Caco-2 (cell line): Measurements from ENCODE around the gene MAF. TPM values are rescaled to one million over a fixed set of nuclear protein-coding genes. Genes with fewer than 3 reads are reported as not detected.

Experiments
- Bru-seq: library from RNA; stranded (reverse); fragments of 400-500 nt; gene quantifications from one replicate; lab custom pipeline; 2021; lab: Mats Ljungman, UMichigan
- BruChase-seq, 2 experiments: library from RNA; stranded (reverse); fragments of 400-500 nt; gene quantifications; one replicate each; lab custom pipeline; 2021; lab: Mats Ljungman, UMichigan
- BruUV-seq: library from RNA; stranded (reverse); fragments of 400-500 nt; replicated peaks from 2 replicates; lab custom pipeline; 2021; lab: Mats Ljungman, UMichigan
- CTCF ChIA-PET: fragments of 300-600 bp; sonication (Branson Sonifier 250); formaldehyde crosslinking; loops from one replicate; lab custom pipeline; 2022; ENCODE audit warnings: antibody characterized with exemption; lab: Charles Lee
- POLR2A ChIA-PET: fragments of 300-600 bp; sonication (Branson Sonifier 250); formaldehyde crosslinking; loops from one replicate; lab custom pipeline; 2022; ENCODE audit warnings: antibody characterized with exemption; lab: Charles Lee
- DNase-seq, 2 experiments: peaks; one replicate each; pipeline versions ENCODE4 v3.0.0 to v3.0.0-alpha.2; 2020 to 2022
- H3K27me3 ChIP-seq: replicated peaks from 2 replicates; pipeline ENCODE4 v1.6.0; 2011; ENCODE audit warnings: low read length; ENCODE audit not compliant: control insufficient read depth, insufficient read depth
- H3K36me3 ChIP-seq: 2 replicates; pipeline ENCODE4 v1.5.1; 2011; ENCODE audit warnings: low read length; ENCODE audit not compliant: control insufficient read depth, insufficient read depth
- H3K4me1 ChIP-seq: fragments of 250-450 bp; sonication (Bioruptor Pico); 2 replicates; pipeline ENCODE4 v1.5.1; 2020; ENCODE audit warnings: mild to moderate bottlenecking
- H3K4me3 ChIP-seq: 2 replicates; pipeline ENCODE4 v1.5.1; 2011; ENCODE audit warnings: low read depth, mild to moderate bottlenecking, control low read depth, low read length
- H3K9me3 ChIP-seq: fragments of 250-450 bp; sonication (Bioruptor Pico); 2 replicates; pipeline ENCODE4 v1.5.1; 2020; ENCODE audit warnings: mild to moderate bottlenecking, moderate library complexity
- H3K27ac Mint-ChIP-seq: one replicate; pipeline ENCODE4 v1.8.0; 2022; ENCODE audit warnings: mixed read lengths; ENCODE audit not compliant: unreplicated experiment
- H3K27me3 Mint-ChIP-seq: one replicate; pipeline ENCODE4 v1.8.0; 2022; ENCODE audit warnings: mixed read lengths; ENCODE audit not compliant: insufficient read depth, unreplicated experiment
- H3K36me3 Mint-ChIP-seq: one replicate; pipeline ENCODE4 v1.8.0; 2022; ENCODE audit warnings: mild to moderate bottlenecking, mixed read lengths; ENCODE audit not compliant: insufficient read depth, unreplicated experiment
- H3K4me1 Mint-ChIP-seq: one replicate; pipeline ENCODE4 v1.8.0; 2022; ENCODE audit warnings: low read depth, mixed read lengths; ENCODE audit not compliant: unreplicated experiment
- H3K4me3 Mint-ChIP-seq: one replicate; pipeline ENCODE4 v1.8.0; 2022; ENCODE audit warnings: mild to moderate bottlenecking, moderate library complexity, mixed read lengths; ENCODE audit not compliant: unreplicated experiment
- H3K9me3 Mint-ChIP-seq: one replicate; pipeline ENCODE4 v1.8.0; 2022; ENCODE audit warnings: mixed read lengths; ENCODE audit not compliant: unreplicated experiment
- intact Hi-C: fragments of 100-400 bp; cut with micrococcal nuclease; formaldehyde crosslinking; loops from one replicate; pipeline ENCODE4 v1.10.0; 2022; ENCODE audit not compliant: unreplicated experiment
- long read RNA-seq: library from polyadenylated mRNA; stranded (forward); transcript quantifications from one replicate; pipeline ENCODE4 v2.0.0, GENCODE V29; 2022
- total RNA-seq: library from RNA; stranded (reverse); gene quantifications from 2 replicates; pipeline ENCODE4 v1.2.3, GENCODE V29; 2022
- TF ChIP-seq, protein P1 (sequence below), 2 experiments: fragments of 200-600 bp in 1 of 2; IDR thresholded peaks; 1 replicate in 1 of 2; 2 replicates in 1 of 2; pipeline versions ENCODE4 v1.5.1 to v1.8.0; 2011 to 2022; ENCODE audit warnings: antibody characterized with exemption in 1 of 2, control low read depth in 1 of 2, inconsistent platforms in 1 of 2, low read depth in 1 of 2, low read length in 1 of 2, mild to moderate bottlenecking in 1 of 2, moderate library complexity in 1 of 2; ENCODE audit not compliant: insufficient read depth in 1 of 2, severe bottlenecking in 1 of 2, unreplicated experiment in 1 of 2

Gene MAF
- 3.6 and 4.2 TPM in 2 replicates for total RNA-seq
- Bru-seq, nascent RNA = percentile 50 among the genes with signal in this experiment
- percentile 54 among the genes with signal in this experiment for BruChase-seq, experiment 1, labeled RNA remaining after a 2-hour chase
- percentile 44 among the genes with signal in this experiment for BruChase-seq, experiment 2, labeled RNA remaining after a 6-hour chase
- long read RNA-seq, full-length matches to known transcripts = 1 of 1 reads
- long read RNA-seq, partial matches to known transcripts = 0 of 1 reads
- long read RNA-seq, other reads (novel, unspliced or antisense) = 0 of 1 reads

DNA sequence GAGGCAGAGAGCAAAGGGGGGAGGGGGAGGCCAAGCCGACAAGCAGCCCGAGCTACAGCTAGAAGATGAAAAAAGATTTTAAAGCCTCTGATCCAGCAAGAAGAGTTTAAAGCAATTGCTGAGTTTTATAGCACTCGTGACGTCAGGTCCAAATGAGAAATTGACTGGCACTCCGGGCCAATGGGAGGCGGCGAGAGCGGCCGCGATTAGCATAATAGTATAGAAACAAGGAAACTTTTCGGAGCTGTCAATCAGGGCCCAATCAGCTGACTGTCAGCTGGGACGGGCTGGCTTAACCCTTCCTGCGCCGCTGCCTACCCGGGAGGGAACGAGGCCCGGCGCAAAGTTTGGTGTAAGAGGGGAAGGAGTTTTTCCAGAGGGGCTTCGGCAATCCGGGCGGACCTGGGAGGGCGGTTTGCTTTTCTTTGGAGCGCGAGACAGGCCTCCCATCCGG lies at the start of gene MAF:
Gene MAF, minus strand, starts transcription at position 100 of the 454 bp plus-strand sequence. CDS start 835 bp downstream, outside the sequence.
- Histone ChIP-seq H3K9me3 (no peaks in the 10 kb centered on the region), H3K36me3 (no peaks in the 10 kb centered on the region), H3K4me3 (peak within 1 kb of the TSS; percentile 56), H3K4me1 (peaks cover 9% of the 10 kb centered on the region), H3K27me3 (peaks cover 5% of the 10 kb centered on the region)
- no TSS peak for BruUV-seq
- peaks cover 18% of the 10 kb centered on the region for H3K36me3 Mint-ChIP-seq
- CTCF ChIA-PET = interaction anchor here (0.6 to 2.1 kb wide), 8 partner anchors 8 to 866 kb away, joined by 3 to 13 read pairs (median 4); no protein-coding TSS in a partner anchor
- peaks cover 6% of the 10 kb centered on the region for H3K4me1 Mint-ChIP-seq
- peaks cover 28% of the 10 kb centered on the region for H3K27me3 Mint-ChIP-seq
- intact Hi-C loops = loop anchor here (2.0 to 5.0 kb wide), 4 partner anchors 166 to 1478 kb away; no protein-coding TSS in a partner anchor
- H3K4me3 Mint-ChIP-seq = peak within 1 kb of the TSS; percentile 96
- peak within 1 kb of the TSS; percentile 58 for H3K27ac Mint-ChIP-seq
- TF ChIP-seq, protein P1, sequence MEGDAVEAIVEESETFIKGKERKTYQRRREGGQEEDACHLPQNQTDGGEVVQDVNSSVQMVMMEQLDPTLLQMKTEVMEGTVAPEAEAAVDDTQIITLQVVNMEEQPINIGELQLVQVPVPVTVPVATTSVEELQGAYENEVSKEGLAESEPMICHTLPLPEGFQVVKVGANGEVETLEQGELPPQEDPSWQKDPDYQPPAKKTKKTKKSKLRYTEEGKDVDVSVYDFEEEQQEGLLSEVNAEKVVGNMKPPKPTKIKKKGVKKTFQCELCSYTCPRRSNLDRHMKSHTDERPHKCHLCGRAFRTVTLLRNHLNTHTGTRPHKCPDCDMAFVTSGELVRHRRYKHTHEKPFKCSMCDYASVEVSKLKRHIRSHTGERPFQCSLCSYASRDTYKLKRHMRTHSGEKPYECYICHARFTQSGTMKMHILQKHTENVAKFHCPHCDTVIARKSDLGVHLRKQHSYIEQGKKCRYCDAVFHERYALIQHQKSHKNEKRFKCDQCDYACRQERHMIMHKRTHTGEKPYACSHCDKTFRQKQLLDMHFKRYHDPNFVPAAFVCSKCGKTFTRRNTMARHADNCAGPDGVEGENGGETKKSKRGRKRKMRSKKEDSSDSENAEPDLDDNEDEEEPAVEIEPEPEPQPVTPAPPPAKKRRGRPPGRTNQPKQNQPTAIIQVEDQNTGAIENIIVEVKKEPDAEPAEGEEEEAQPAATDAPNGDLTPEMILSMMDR (IDR thresholded peaks at IDR 0.05; ENCODE audit: insufficient read depth in 1 of 2, low read depth in 1 of 2, low read length in 1 of 2, severe bottlenecking in 1 of 2, unreplicated experiment in 1 of 2) = no peak
- DNase-seq = peak; percentile 89 to 91
- POLR2A ChIA-PET = no interaction called here
- H3K9me3 Mint-ChIP-seq = no peaks in the 10 kb centered on the region

- no TSS peak for BruUV-seq
- no peaks in the 10 kb centered on the region for H3K4me1 ChIP-seq
- intact Hi-C loops = no loop called here
- no peak for DNase-seq
- no peak overlapping the region for H3K4me3 ChIP-seq
- H3K4me1 Mint-ChIP-seq = no peaks in the 10 kb centered on the region
- no peaks in the 10 kb centered on the region for H3K9me3 Mint-ChIP-seq
- H3K36me3 ChIP-seq = no peaks in the 10 kb centered on the region
- no peak overlapping the region for H3K27ac Mint-ChIP-seq
- H3K27me3 Mint-ChIP-seq = no peaks in the 10 kb centered on the region
- no peak overlapping the region for H3K4me3 Mint-ChIP-seq
- no peaks in the 10 kb centered on the region for H3K9me3 ChIP-seq
- ChIA-PET POLR2A (no interaction called here), CTCF (no interaction called here)
- TF ChIP-seq, protein P1 (IDR thresholded peaks at IDR 0.05; ENCODE audit: insufficient read depth in 1 of 2, low read depth in 1 of 2, low read length in 1 of 2, severe bottlenecking in 1 of 2, unreplicated experiment in 1 of 2) = no peak
- no peaks in the 10 kb centered on the region; the same call in 1 of the 2 replicates for H3K27me3 ChIP-seq
- no peaks in the 10 kb centered on the region for H3K36me3 Mint-ChIP-seq
Measured at GRCh38 chr16:79648826-79649225, 48.3 kb upstream of the MAF start.

DNA sequence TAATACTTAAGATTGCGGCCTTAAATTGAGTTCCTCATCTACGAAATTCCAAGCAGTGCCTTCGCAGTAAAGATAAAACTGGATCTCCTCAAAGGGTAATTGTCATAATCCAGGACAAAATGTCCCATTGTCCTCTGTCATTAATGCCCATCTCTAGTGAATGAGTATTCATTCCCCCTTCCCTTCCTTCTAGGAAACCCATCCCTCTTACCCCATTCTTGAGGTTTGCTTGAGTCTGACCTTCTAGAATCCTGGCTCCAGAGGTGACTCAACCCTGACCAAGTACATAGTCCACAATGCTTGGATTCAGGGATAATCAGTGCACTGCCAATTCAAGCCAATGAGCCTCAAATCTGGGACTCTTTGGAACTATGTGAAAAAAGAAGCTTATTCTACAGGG lies 47.0 kb upstream of the MAF start:
- Histone ChIP-seq H3K4me3 (no peak overlapping the region), H3K9me3 (no peaks in the 10 kb centered on the region), H3K4me1 (no peaks in the 10 kb centered on the region), H3K36me3 (no peaks in the 10 kb centered on the region), H3K27me3 (no peaks in the 10 kb centered on the region; the same call in 1 of the 2 replicates)
- POLR2A ChIA-PET = no interaction called here
- no peak for DNase-seq
- intact Hi-C loops = no loop called here
- Mint-ChIP-seq H3K27me3 (no peaks in the 10 kb centered on the region), H3K4me1 (no peaks in the 10 kb centered on the region), H3K9me3 (no peaks in the 10 kb centered on the region), H3K4me3 (no peak overlapping the region), H3K27ac (no peak overlapping the region), H3K36me3 (no peaks in the 10 kb centered on the region)
- TF ChIP-seq, protein P1 (IDR thresholded peaks at IDR 0.05; ENCODE audit: insufficient read depth in 1 of 2, low read depth in 1 of 2, low read length in 1 of 2, severe bottlenecking in 1 of 2, unreplicated experiment in 1 of 2) = no peak
- no TSS peak for BruUV-seq
- CTCF ChIA-PET = no interaction called here
